Keratinocyte (primary cell): Measurements from ENCODE around the gene PDK2.

Experiments used
- EZH2 ChIP-seq: IDR thresholded peaks from one replicate; pipeline ENCODE4 v1.6.1; 2012; ENCODE audit warnings: inconsistent platforms, mild to moderate bottlenecking, low read length, moderate library complexity
- TF ChIP-seq, protein P1 (sequence below), 3 experiments: IDR thresholded peaks in 1 of 3; conservative IDR thresholded peaks in 1 of 3; optimal IDR thresholded peaks in 1 of 3; 2 replicates in 2 of 3; 3 replicates in 1 of 3; pipeline versions ENCODE3 to v1.5.1; 2011; ENCODE audit warnings: low read length in 3 of 3, mild to moderate bottlenecking in 3 of 3, moderate library complexity in 2 of 3, control low read depth in 1 of 3, inconsistent platforms in 1 of 3; ENCODE audit not compliant: insufficient read depth in 2 of 3; ENCODE audit errors: extremely low read depth in 1 of 3

GRCh38 chr17:50114849-50115357 lies 19.8 kb downstream of the PDK2 start:
- TF ChIP-seq EZH2, result no peak
- TF ChIP-seq, protein P1, sequence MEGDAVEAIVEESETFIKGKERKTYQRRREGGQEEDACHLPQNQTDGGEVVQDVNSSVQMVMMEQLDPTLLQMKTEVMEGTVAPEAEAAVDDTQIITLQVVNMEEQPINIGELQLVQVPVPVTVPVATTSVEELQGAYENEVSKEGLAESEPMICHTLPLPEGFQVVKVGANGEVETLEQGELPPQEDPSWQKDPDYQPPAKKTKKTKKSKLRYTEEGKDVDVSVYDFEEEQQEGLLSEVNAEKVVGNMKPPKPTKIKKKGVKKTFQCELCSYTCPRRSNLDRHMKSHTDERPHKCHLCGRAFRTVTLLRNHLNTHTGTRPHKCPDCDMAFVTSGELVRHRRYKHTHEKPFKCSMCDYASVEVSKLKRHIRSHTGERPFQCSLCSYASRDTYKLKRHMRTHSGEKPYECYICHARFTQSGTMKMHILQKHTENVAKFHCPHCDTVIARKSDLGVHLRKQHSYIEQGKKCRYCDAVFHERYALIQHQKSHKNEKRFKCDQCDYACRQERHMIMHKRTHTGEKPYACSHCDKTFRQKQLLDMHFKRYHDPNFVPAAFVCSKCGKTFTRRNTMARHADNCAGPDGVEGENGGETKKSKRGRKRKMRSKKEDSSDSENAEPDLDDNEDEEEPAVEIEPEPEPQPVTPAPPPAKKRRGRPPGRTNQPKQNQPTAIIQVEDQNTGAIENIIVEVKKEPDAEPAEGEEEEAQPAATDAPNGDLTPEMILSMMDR (optimal IDR thresholded peaks at IDR 0.05 in 1 of 3, IDR thresholded peaks at IDR 0.05 in 1 of 3, conservative IDR thresholded peaks at IDR 0.05 in 1 of 3; ENCODE audit: extremely low read depth in 1 of 3, insufficient read depth in 2 of 3, low read length in 3 of 3), result peak; percentile 78 to 83 (median 81)
